Measurements from ENCODE around the gene SLC35C1.

The SLC35C1 gene

DNA sequence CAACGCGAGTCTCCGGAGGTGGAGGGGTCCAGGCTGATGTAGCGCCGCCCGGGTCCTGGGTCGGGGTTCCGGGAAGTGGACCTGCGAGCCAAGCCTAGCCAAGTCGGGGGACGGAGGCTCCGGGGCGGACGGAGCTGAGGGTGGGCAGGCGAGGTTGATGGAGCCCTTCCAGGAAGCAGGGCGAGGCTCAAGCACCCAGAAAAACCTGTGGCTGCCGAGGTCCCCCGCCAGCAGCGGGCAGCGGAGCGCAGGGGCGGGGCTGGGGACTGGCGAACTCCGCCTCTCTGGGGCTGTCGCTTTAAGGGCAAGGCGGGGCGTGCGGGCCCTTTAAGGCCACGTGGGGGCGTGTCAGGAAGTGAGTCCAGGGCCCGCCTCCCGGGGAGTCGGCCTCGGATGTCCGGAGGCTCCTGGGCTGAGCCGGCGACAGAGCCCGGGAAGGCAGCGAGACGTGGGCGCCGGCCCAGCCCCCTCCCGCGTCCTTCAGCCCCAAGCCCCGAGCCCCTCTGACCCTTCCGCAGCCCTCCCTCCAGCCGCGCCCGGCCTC, at the start of gene SLC35C1:
Gene SLC35C1 (plus strand): TSS at position 389 of the 544 bp plus-strand sequence. CDS start 653 bp downstream, outside the sequence.
- peak; percentile 98 for DNase-seq

DNA sequence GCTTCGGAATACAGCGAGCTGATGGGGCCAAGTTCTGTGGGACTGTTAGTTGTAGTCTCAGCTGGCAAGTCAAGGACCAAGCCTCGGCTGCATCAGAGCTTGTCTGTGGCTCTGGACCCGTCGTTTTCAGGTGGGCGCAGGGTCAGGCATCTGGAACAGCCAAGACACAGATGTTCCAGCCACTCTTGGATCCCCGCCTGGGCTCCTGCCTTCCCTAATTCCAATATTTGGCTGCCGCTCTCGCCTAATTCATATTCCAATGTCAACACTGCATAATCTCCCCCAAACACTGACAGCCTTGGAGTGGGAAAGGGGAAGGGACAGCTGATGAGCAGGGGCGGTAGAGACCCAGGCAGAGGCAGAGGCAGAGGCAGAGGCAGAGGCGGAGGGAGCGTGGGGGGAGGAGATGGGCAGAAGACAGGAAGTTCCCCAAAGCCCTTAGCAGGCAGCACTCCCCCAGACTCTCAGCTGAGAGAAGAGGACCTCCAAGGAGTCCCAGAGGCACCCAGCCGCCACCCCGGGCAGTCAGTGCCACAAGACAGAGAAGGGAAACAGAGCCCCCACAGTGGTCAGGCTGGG, 49.6 kb upstream of the SLC35C1 start:
- no peak for DNase-seq

DNA sequence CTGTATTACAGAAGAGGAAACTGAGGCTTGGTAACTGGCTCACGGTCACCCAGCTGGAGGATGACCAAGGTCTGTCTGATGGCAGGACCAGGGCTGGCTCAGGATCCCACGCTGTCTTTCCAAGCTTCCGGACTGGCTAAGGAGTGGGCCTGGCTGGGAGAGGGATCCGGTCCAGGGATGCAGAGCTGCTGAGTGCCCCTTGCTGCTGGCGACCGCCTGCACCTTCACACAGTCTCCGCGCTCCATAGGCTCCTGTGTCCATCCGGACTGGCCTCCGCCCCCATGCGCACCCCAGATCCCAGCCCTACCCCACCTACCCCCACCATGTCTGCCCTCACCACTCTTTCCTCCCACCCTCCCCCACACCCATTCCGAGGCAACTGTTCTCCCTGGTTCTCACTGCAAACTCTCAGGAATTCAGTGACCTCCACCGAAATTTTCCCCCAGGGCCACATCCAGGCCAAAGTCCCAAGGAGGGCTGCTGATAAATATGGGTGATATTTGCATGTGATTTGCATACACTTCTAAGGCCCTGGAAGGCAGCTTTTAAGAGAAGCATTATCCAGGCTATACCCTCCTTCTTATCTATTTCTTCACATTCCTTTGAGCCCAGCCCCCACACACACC, 48.5 kb upstream of the SLC35C1 start:
- DNase-seq: no peak

DNA sequence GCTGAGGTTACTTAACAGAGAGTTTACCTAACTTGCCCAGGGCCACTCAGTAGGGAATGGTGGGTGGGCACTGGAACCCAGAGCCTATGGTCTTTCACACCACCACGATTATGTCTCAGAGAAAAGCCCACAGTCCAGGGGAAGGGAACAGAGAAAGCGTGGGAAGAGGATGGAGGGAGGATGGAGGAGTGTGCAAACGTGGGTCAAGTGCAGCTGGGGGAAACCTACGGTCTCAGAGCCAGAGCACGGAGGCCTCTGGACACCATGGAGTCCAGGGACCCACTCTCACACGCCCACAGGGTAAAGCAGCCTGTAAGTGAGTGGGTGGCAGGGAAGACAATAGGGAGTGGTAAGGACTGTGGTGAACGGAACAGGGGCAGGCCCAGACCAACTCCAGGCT, 47.3 kb upstream of the SLC35C1 start:
- no peak for DNase-seq

DNA sequence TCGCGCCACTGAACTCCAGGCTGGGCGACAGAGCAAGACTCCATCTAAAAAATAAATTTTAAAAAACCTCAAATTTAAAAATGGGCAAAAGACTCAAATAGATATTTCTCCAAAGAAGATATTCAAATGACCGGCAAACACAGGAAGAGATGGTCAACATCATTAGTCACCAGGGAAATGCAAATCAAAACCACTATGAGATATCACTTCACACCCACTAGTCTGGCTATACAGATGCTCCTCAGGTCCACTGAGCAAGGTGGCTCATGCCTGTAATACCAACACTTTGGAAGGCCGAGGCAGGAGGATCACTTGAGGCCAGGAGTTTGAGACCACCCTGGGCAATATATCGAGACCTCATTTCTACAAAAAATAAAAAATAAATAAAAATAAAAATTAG, 43.3 kb upstream of the SLC35C1 start:
- no peak for DNase-seq

DNA sequence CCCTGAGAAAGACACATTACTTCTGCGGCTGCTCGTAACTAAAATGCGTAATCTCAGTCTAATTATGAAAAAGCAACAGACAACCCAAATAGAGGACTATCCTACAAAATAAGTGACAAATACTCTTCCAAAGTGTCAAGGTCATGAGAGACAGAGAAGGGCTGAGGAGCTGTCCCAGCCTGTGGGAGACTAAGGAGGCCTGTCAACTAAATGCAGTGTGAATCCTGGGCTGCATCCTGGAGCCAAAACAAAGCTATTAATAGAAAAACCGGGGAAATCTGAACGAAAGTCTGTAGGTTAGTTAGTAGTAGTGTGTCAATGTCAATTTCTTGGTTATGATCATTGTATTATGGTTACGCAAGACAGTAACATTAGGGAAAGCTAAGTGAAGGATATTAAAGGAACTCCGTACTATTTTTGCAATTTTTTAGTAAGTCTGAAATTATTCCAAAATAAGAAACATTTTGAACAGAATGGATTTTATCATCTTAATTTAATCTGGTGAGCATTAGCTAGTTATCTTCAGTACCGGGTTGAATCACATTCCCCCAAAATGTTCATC, 39.8 kb upstream of the SLC35C1 start:
- DNase-seq: no peak

DNA sequence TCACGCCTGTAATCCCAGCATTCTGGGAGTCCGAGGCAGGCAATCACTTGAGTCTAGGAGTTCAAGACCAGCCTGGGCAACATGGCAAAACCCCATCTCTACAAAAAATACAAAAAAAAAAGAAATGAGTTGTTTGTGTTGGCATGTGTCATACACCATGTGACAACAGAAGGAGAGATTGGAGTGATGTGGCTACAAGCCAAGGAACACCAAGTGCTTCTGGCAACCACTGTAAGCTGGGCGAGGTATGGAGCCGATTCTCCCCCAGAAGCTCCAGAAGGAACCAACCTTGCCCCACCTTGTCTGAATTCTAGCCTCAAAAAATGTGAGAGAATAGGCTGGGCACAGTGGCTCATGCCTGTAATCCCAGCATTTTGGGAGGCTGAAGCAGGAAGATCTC, 39.1 kb upstream of the SLC35C1 start:
- no peak for DNase-seq

DNA sequence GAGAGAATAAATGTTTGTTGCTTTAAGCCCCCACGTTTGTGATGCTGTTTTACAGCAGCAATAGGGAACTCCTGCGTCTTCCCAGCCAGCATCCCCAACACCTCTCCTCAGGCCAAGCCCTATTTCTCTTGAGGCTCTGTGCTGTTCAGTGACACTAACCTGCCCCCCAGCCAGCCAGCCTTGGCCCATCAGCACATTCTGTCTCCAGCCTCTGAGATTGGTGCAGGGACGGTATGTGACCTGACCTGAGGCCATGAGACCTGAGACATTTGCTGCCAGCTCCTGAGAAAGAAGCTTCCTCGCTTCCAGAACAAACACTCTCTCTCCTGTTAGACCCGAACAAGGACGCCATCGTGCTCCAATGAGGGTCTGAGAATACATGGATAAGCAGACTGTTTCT, 38.5 kb upstream of the SLC35C1 start:
- DNase-seq: no peak

DNA sequence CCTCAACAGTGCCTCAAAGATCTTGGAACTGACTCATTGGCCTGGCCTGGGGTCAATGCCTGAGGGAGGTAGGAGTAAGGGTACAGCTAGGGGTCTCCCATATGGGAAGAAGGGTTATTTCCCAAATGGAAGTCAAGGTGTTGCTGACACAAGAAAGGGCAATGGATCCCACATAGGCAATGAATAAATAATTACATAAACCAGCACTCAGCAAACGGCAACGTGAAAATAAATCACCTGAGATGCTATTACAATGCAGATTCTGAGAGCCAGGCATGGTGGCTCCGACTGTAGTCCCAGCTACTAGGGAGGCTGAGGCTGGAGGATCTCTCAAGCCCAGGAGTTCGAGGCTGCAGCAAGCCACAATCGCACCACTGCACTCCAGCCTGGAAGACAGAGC, 36.5 kb upstream of the SLC35C1 start:
- no peak for DNase-seq

DNA sequence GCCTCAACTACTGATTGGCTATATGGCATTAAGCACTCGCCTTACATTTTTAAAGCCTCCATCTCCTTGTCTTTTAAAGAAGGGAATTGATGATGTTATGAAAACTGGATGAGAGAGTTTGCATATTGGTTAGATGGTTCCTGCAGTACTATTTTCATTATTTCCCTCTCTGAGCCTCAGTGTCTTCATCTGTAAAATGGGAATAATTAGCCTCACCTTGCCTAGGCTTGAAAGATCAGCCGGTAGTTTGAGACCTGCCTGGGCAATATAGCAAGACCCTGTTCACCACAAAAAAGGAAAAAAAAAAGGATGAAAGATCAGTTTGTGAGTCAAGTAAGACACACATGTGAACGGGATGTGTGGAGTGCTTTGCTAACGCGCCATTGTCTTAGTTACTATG, 35.0 kb upstream of the SLC35C1 start:
- DNase-seq: no peak

DNA sequence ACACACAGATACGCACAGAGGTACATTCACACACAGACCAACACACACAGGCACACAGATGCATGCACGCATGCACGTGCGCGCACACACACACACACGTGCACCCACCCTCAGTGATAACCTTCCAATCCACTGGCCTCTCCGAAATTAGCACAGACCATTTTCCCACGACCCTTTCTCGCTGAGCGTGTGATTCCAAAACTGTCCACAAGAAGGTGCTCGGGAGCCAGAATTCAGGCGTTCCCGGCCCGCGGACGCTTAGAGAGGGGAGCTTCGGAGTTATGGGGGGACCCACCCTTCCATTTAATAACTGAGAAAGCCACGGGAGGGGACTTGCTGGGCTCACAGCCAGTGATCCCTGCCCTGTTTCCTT, 33.8 kb upstream of the SLC35C1 start:
- peak; percentile 92 for DNase-seq

DNA sequence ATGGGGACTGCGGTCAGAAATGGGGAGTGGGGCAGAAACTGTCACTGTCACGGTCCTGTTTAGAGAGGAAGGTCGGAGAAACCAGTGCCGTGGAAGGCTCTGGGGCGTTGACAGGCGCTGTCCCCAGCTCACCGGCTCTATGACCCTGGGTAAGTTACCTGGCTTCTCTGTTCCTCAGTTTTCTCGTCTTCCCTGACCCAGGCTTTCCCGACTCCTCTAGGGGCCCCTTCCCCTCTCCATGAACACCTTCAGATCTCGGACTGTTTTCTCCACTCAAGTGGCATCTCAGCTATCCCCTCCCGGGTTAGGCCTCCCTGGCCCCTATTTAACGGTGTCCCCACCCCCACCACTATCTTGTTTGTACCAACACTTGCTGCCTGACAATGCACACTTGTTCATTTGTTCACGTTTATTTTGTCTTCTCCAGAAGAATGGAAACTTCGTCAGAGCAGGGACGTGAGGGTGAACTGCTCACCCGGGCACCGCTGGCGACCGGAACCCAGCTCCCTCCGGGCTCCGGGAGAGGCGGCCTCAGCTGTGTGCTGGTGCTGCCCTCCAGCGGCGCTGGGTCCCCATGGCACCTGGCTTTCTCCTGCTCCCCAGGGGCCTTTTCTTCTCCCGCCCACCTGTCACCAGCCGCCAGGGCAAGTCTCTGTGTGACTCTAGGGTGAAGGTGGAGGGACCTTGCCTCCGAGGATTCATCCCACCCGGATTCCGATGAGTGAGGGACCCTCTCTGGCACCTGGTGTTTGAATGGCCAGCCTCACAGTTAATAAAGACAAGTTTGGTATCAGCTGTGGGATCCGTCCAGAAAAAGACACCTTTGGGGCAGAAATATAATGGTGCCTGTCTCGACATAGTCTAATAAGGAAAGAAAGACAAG, 33.1 kb upstream of the SLC35C1 start:
- DNase-seq: peak; percentile 93

DNA sequence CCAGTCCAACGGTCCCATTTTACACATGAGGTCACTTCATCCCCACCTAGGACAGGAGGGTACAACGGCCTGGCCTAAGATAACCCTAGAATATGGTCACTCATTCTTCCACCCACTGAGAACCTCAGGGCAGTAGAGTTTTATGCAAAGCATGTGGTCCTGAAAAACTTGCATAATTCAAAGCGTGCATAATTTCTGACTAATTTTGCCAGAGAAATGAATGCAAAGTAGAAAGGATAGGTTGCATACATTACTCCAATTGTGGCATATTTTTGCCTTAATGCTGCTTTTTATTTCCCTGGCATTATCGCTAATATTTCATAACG, 32.5 kb upstream of the SLC35C1 start:
- DNase-seq: no peak

DNA sequence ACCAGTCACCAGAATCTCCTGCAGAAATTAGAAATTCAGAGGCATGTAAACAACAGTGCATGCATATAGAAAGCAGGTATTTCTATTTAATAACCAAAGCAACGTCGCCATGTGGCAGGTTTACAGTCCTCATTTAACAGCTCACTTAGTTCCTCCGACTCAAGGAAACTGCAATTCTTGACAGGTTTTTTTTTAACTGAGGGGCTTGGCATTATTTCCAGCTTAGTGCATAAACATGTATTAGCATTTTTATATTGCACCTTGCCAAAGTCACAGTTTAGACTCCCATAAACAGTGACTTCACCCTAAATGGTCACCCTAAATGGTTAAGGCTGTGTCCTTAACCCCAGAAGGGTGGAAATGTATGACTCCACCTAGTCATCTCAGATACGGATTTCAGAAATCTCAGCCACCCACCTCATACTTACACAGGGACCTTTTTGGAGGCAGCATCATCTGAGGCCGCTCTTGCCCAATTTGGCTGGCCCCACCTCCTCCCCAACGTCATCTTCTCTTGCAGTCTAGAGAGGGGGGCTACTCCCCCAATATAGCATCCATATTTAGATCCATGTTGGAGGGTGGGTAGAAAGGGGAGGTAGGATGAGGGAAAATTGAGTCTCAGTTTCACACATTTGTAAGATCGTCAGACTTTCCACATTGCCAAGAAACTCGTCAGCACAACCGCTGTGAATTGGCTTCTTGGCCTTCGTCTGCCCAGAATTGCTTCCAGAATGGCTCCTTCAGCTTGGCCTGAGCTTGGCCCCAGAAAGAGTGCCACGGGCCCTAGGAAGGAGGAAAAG, 31.8 kb upstream of the SLC35C1 start:
- DNase-seq: no peak

DNA sequence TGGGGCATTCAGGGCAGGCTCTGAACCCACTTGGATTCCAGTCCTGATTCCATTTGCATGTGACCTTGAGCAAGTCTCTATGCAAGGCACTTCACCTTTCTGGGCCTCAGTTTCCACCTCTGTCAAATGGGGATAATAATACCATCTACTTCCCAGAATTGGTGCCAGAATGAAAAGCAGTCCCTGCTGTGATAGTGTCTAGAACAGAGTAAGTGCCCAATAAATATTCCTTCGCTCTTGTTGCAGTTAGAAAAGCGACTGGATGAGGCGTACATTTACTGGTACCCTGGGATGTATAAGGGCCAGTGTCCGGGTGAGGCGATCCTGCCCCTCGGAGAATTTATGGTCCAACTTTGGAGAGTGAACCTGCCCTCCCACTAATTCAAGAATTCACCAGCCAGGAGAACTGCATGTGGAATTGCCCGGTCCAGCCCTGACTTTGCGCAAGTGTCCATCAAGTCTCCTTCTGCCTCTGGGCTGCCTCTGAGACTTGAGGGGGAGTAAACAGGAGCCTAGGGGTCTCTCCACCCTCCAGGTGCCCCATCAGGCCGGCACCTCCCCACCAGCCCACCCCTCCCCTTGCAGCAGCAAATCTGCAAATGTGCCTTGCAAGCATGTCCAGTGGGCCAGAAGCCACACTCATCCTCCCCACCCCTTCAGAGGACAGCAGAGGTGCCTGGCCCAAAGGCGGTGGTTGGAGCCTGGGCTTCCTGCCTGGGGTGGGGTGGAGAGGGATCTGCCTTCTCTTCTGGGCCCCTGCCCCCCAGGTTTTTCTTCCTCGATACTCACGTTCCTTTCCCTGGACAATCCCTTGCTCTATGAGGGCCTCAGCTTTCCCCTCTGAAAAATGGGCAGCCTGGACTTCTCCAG, 30.9 kb upstream of the SLC35C1 start:
- DNase-seq: no peak

DNA sequence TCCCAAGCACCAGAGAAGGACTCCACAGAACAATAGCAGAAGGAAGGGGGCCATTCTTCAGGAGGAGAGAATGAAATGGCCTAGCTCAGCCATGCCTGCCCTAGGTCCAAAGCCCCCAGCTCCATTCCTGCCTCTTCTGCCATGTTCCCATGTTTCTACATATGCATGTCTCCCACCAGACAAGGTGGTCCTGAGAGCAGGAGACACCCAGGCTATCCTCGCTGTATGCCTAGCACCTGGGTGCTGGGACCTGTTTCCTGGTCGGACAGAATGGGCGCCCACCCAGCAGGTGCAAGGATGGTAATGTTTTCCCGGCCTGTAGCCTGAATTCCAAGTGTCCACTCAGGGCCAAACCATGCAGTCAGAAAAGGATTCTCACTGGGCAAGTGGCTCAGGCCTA, 30.2 kb upstream of the SLC35C1 start:
- no peak for DNase-seq

DNA sequence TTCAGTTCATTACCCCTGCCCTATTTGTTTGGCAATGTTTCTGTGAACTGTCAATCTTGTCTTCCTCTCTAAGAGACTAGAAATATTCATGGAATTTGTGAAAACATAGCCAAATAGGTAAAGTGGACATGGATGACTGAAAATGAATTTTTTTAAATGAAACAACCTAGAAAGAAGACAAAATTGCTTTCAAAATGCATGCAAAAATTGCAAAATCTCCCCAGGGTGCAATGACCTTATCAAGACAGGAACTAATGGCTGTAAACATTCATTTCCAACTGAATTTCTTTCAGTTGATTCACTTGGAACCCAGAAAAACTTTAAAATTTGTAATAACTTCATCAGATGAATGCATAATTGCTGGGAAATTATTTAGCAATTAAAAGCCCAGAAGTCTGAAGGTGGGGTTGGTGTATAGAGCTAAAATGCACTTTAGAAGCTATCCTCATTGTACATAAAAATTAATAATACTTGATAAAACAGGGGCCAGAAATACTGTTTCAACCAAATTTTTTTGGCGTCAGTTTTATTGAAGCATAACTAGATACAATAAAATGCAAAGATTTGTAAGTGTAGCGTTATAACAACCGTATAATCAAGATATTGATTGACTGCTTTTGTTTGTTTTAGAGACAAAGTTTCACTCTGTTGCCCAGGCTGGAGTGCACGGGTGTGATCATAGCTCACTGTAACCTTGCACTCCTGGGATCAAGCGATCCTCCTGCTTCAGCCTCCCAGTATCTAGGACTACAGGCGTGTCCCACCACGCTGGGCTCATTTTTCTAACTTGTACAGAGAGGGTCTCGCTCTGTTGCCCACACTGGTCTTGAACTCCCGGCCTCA, 27.6 kb upstream of the SLC35C1 start:
- no peak for DNase-seq

DNA sequence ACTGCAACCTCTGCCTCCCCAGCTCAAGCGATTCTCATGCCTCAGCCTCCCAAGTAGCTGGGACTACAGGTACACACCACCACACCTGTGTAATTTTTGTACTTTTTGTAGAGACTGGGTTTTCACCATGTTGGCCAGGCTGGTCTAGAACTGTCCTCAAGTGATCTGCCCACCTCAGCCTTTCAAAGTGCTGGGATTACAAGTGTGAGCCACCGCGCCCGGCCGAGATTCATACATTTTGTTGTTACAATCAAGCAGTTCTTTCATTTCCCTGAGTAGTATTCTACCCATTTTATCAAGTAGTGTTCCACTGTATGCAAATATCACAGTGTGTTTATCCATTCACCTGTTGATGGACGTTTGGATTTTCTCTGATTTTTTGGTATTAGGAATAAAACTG, 26.6 kb upstream of the SLC35C1 start:
- DNase-seq: no peak

DNA sequence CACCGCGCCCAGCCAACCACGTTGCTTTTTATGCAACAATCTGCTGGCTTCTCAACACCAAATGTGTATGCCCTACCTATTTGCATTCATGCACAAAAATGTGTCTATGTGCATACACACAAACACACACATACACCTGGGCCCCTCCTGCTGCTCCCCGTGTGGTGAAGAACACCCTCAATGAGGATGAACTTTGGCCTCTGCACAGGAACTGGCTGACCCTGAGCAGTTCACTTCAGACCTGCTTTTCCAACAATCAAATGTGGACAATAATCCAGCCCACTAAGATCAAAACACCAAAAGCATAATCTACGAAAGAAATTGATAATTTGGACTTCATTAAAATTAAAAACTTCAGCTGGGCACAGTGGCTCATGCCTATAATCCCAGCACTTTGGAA, 25.3 kb upstream of the SLC35C1 start:
- no peak for DNase-seq

DNA sequence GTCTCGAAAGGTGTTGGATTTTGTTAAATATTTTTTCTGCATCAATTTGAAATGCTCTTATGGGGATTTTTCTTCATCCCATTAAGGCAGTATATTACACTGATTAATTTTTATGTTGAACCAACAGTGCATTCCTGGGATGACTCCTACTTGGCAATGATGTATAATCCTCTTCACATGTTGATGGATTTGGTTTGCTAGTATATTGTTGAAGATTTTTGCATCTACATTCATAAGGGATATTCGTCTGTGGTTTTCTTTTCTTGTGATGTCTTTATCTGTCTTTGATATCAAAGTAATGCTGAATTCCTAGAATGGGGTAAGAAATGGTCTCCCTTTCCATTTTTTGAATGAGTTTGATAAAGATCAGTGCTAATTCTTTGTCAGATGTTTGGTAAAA, 18.7 kb upstream of the SLC35C1 start:
- DNase-seq: no peak

DNA sequence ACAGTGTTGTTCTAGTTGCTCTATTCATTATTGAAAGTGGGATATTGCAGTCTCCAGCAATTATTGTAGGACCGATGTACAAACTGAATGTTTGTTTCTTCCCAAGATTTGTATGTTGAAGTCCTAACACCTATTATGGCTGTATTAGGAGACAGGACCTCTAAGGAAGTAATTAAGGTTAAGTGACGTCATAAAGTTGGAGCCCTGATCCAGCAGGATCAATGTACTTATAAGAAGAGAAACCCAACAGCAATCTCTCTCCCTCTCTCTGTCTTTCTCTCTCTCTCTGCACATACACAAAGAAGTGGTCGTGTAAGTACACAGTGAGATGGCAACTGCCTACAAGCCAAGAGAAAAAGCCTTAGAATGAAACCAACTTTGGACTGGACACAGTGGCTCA, 16.1 kb upstream of the SLC35C1 start:
- DNase-seq: no peak
